Measurements from ENCODE around the gene PDIA5.
A peak's percentile ranks its signal among the peaks of the same experiment; 100 is the strongest.

PDIA5 gene

GRCh38 chr3:123066896-123067688 is at the start of gene PDIA5:
TSS of gene PDIA5 (plus strand) at chr3:123067025. CDS start at chr3:123067165, 140 bp downstream.
- peak; percentile 59 for DNase-seq

- no peak for DNase-seq
These were observed 48.1 kb upstream of the PDIA5 start for GRCh38 chr3:123018683-123019082.

- DNase-seq, result no peak
These were observed 47.7 kb upstream of the PDIA5 start for GRCh38 chr3:123019161-123019560.

- no peak for DNase-seq
These were observed 47.2 kb upstream of the PDIA5 start for GRCh38 chr3:123019591-123019990.

- DNase-seq, result no peak
These were observed 46.1 kb upstream of the PDIA5 start for GRCh38 chr3:123020709-123021108.

GRCh38 chr3:123021388-123021787 is 45.4 kb upstream of the PDIA5 start:
- no peak for DNase-seq

GRCh38 chr3:123021996-123022510 is 44.8 kb upstream of the PDIA5 start:
- DNase-seq, result no peak

- no peak for DNase-seq
These were observed 42.8 kb upstream of the PDIA5 start for GRCh38 chr3:123024056-123024455.

- DNase-seq, result no peak
These were observed 40.9 kb upstream of the PDIA5 start for GRCh38 chr3:123025642-123026521.

GRCh38 chr3:123026565-123027291 is 40.1 kb upstream of the PDIA5 start:
- DNase-seq, result no peak

GRCh38 chr3:123027292-123028232 is 39.3 kb upstream of the PDIA5 start, which contains the start of gene SEMA5B:
TSS of gene SEMA5B (minus strand) at chr3:123027763. CDS start at chr3:122961263, 66,500 bp downstream.
- DNase-seq, result no peak

- DNase-seq, result no peak
These were observed 38.5 kb upstream of the PDIA5 start for GRCh38 chr3:123028233-123028828.

- DNase-seq, result no peak
These were observed 35.8 kb upstream of the PDIA5 start for GRCh38 chr3:123031051-123031450.

- no peak for DNase-seq
These were observed 34.8 kb upstream of the PDIA5 start for GRCh38 chr3:123032057-123032456.

- no peak for DNase-seq
These were observed 32.7 kb upstream of the PDIA5 start for GRCh38 chr3:123034120-123034519.

GRCh38 chr3:123034996-123035395 is 31.8 kb upstream of the PDIA5 start:
- DNase-seq, result no peak

GRCh38 chr3:123036352-123037014 is 30.3 kb upstream of the PDIA5 start:
- no peak for DNase-seq

GRCh38 chr3:123037015-123037375 is 29.8 kb upstream of the PDIA5 start:
- no peak for DNase-seq

- no peak for DNase-seq
These were observed 28.1 kb upstream of the PDIA5 start for GRCh38 chr3:123038751-123039150.

- DNase-seq, result no peak
These were observed 27.6 kb upstream of the PDIA5 start for GRCh38 chr3:123039178-123039577.

GRCh38 chr3:123042413-123042812 is 24.4 kb upstream of the PDIA5 start:
- DNase-seq, result no peak
